DND-41 (cell line): Measurements from ENCODE around the gene HYI.
"Not testable (repeated sequence)": the region's sequence is repeated elsewhere in the genome, so short reads cannot be mapped to it uniquely, and the experiment has no call there.

ENCODE experiments used
- ATAC-seq: fragments of 200-7000 bp; cut with Tn5 transposase; 3 replicates; pipeline ENCODE4 v1.9.1; 2021; ENCODE audit warnings: low read depth; ENCODE audit not compliant: insufficient read depth
- DNase-seq: peaks from one replicate; pipeline ENCODE4 v3.0.0-alpha.2; 2020
- H2AFZ ChIP-seq: 2 replicates; pipeline ENCODE4 v1.6.0; 2012; ENCODE audit warnings: low read depth, low read length
- H3K27ac ChIP-seq: 2 replicates; pipeline ENCODE4 v1.5.1; 2012; ENCODE audit warnings: low read length, inconsistent platforms
- H3K27me3 ChIP-seq: fragments of 200-600 bp; sonication (generic); 2 replicates; pipeline ENCODE4 v1.6.0; 2012; ENCODE audit warnings: low read length, mild to moderate bottlenecking, inconsistent platforms; ENCODE audit not compliant: insufficient read depth, poor library complexity
- H3K36me3 ChIP-seq: 2 replicates; pipeline ENCODE4 v1.5.1; 2012; ENCODE audit warnings: low read length, inconsistent platforms; ENCODE audit not compliant: insufficient read depth
- H3K4me1 ChIP-seq: 2 replicates; pipeline ENCODE4 v1.5.1; 2012; ENCODE audit warnings: mild to moderate bottlenecking, low read length; ENCODE audit not compliant: insufficient read depth
- H3K4me2 ChIP-seq: 2 replicates; pipeline ENCODE4 v1.6.0; 2012; ENCODE audit warnings: mild to moderate bottlenecking, moderate library complexity, low read length, inconsistent platforms; ENCODE audit not compliant: insufficient read depth
- H3K4me3 ChIP-seq, 2 experiments: fragments of 200-600 bp in 1 of 2; shearing (Covaris generic) in 1 of 2; 2 replicates each; pipeline ENCODE4 v1.5.1; 2012 to 2016; ENCODE audit warnings: inconsistent platforms in 2 of 2, low read length in 2 of 2, mild to moderate bottlenecking in 2 of 2, low read depth in 1 of 2, moderate library complexity in 1 of 2
- H3K79me2 ChIP-seq: 2 replicates; pipeline ENCODE4 v1.6.0; 2012; ENCODE audit warnings: low read length, inconsistent platforms; ENCODE audit not compliant: insufficient read depth
- H3K9ac ChIP-seq: 2 replicates; pipeline ENCODE4 v1.6.0; 2012; ENCODE audit warnings: low read depth, mild to moderate bottlenecking, inconsistent platforms, low read length, moderate library complexity
- H3K9me3 ChIP-seq: 2 replicates; pipeline ENCODE4 v1.5.1; 2012; ENCODE audit warnings: low read length, moderate library complexity, mild to moderate bottlenecking, inconsistent platforms; ENCODE audit not compliant: insufficient read depth, severe bottlenecking
- H4K20me1 ChIP-seq: 2 replicates; pipeline ENCODE4 v1.6.0; 2012; ENCODE audit warnings: low read length; ENCODE audit not compliant: insufficient read depth
- EZH2 ChIP-seq: IDR thresholded peaks from 3 replicates; pipeline ENCODE4 v1.6.1; 2012; ENCODE audit warnings: borderline replicate concordance, low read depth, mild to moderate bottlenecking, moderate library complexity, low read length, inconsistent platforms; ENCODE audit not compliant: severe bottlenecking
- TF ChIP-seq, protein P1 (sequence below): IDR thresholded peaks from 2 replicates; pipeline ENCODE4 v1.5.1; 2012; ENCODE audit warnings: borderline replicate concordance, low read length, moderate library complexity, mild to moderate bottlenecking; ENCODE audit not compliant: poor library complexity, severe bottlenecking; ENCODE audit errors: extremely low read depth

Gene HYI, protein sequence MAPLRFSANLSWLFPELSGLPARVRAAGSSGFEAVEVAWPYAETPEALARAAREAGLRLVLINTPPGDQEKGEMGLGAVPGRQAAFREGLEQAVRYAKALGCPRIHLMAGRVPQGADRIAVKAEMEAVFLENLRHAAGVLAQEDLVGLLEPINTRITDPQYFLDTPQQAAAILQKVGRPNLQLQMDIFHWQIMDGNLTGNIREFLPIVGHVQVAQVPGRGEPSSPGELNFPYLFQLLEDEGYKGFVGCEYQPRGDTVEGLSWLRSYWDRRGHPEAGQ

DNA sequence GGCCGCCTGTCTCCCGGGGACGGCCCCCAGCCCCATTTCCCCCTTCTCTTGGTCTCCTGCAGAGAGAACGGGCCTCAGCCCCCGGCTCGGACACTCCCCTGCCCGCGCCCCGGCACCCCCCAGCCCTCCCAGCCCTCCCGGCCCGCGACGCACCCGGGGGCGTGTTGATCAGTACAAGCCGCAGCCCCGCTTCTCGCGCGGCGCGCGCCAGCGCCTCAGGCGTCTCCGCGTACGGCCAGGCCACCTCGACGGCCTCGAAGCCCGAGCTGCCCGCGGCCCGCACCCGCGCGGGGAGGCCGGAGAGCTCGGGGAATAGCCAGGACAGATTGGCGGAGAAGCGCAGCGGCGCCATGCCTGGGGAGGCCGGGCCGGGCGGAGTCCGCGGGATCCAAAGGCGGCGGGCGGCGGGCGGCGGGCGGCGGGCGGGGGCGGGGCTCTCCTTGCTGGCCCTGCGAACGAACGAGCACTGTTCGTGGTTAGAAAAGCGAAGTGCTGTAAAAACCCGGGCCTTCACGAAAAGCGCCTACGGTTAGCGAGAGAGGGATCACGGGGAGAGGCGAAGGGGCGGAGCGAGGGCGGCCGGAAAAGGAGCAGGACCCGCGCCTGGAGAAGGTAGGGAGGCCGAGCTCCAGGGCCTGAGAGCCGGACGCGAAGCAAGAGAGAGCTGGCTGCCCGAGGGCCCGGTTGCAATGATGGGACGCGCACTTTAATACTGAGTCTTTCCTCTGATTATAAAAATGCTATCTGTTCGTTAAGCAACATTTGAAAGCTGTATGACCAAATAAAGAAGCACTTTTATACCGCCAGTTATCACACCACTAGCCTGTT is at the start of gene HYI:
Gene HYI (minus strand): TSS at position 490 of the 828 bp plus-strand sequence. CDS start 138 bp downstream, at position 352.
- peak within 1 kb of the TSS; percentile 44 to 58 for H3K4me3 ChIP-seq
- peak within 1 kb of the TSS; percentile 88 for H3K27ac ChIP-seq
- peak within 1 kb of the TSS; percentile 80 for H3K9ac ChIP-seq
- H3K36me3 ChIP-seq = peaks cover 38% of the 10 kb centered on the region
- TF ChIP-seq EZH2 = no peak
- TF ChIP-seq, protein P1, sequence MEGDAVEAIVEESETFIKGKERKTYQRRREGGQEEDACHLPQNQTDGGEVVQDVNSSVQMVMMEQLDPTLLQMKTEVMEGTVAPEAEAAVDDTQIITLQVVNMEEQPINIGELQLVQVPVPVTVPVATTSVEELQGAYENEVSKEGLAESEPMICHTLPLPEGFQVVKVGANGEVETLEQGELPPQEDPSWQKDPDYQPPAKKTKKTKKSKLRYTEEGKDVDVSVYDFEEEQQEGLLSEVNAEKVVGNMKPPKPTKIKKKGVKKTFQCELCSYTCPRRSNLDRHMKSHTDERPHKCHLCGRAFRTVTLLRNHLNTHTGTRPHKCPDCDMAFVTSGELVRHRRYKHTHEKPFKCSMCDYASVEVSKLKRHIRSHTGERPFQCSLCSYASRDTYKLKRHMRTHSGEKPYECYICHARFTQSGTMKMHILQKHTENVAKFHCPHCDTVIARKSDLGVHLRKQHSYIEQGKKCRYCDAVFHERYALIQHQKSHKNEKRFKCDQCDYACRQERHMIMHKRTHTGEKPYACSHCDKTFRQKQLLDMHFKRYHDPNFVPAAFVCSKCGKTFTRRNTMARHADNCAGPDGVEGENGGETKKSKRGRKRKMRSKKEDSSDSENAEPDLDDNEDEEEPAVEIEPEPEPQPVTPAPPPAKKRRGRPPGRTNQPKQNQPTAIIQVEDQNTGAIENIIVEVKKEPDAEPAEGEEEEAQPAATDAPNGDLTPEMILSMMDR = no peak
- peak within 1 kb of the TSS; percentile 82 for H2AFZ ChIP-seq
- H3K79me2 ChIP-seq = peaks cover 19% of the 10 kb centered on the region
- H3K9me3 ChIP-seq = no peaks in the 10 kb centered on the region
- peak; percentile 85 for ATAC-seq
- H3K4me2 ChIP-seq = peak within 1 kb of the TSS; percentile 91
- peak; percentile 89 for DNase-seq
- H3K27me3 ChIP-seq = no peaks in the 10 kb centered on the region
- H3K4me1 ChIP-seq = peaks cover 27% of the 10 kb centered on the region
- no peaks in the 10 kb centered on the region; the same call in 1 of the 2 replicates for H4K20me1 ChIP-seq

DNA sequence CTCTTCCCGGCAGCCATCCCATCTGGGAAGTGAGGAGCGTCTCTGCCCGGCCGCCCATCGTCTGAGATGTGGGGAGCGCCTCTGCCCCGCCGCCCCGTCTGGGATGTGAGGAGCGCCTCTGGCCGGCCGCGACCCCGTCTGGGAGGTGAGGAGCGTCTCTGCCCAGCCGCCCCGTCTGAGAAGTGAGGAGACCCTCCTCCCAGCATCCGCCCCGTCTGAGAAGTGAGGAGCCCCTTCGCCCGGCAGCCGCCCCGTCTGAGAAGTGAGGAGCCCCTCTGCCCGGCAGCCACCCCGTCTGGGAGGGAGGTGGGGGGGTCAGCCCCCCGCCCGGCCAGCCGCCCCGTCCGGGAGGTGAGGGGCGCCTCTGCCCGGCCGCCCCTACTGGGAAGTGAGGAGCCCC is 48.1 kb upstream of the HYI start:
- not testable (repeated sequence) for H3K27ac ChIP-seq, H4K20me1 ChIP-seq, H3K27me3 ChIP-seq, H3K4me2 ChIP-seq, H3K4me3 ChIP-seq, H3K79me2 ChIP-seq, H3K9ac ChIP-seq, ATAC-seq, H3K9me3 ChIP-seq, H3K36me3 ChIP-seq, DNase-seq, H2AFZ ChIP-seq, H3K4me1 ChIP-seq

DNA sequence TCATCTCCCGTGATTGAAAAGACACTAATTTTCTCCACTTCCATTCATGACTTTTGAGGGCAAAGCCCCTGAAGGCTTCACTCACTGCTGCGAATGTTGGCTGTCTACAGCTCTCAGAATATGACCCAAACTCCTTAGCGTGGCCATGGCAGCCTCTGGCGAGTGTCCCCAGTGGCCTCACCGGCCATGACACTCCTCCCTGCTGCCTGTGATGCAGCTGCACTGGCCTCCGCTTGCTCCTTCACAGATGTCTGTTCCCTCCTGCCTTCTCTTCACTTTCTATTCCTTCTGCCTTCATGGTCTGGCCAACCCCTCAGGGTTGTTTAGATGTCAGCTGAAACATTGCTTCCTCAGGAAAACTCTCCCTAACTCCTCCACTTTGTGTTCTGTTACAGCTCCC is 46.2 kb upstream of the HYI start:
- no peak overlapping the region for H3K9ac ChIP-seq
- no peaks in the 10 kb centered on the region for H3K9me3 ChIP-seq
- peaks cover 7% of the 10 kb centered on the region for H3K27me3 ChIP-seq
- H3K4me1 ChIP-seq = no peaks in the 10 kb centered on the region
- TF ChIP-seq, protein P1 = no peak
- TF ChIP-seq EZH2 = no peak
- H3K27ac ChIP-seq = no peak overlapping the region
- DNase-seq (no peak), ATAC-seq (no peak)
- no peak overlapping the region for H2AFZ ChIP-seq
- no peaks in the 10 kb centered on the region for H3K79me2 ChIP-seq
- H3K36me3 ChIP-seq = no peaks in the 10 kb centered on the region
- no peak overlapping the region for H3K4me2 ChIP-seq
- H3K4me3 ChIP-seq = no peak overlapping the region
- no peaks in the 10 kb centered on the region for H4K20me1 ChIP-seq

DNA sequence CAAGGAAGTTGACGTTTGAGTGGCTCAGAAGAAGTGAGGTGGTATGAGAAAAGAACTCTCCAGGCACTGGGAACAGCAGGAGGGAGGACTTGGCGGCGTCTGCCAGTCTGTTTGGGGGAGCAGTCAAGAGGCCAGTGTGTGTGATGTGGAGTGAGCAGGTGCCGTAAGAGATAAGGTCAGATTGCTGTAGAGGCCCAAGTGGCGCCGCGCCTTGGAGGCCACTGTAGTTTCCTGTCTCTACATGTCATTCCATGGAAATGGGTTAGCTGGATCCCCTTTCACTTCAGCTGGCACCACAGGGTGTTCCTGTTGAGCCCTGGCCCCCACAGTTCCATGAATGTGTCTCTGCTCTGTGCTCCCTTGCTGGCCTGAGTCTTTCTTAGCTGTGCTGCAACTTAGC is 41.5 kb upstream of the HYI start:
- DNase-seq = no peak
- no peak for TF ChIP-seq EZH2
- TF ChIP-seq, protein P1 = no peak
- peaks cover 11% of the 10 kb centered on the region for H3K27me3 ChIP-seq
- no peak overlapping the region for H2AFZ ChIP-seq
- no peaks in the 10 kb centered on the region for H3K36me3 ChIP-seq
- no peak overlapping the region for H3K27ac ChIP-seq
- H3K4me2 ChIP-seq = no peak overlapping the region
- H3K4me1 ChIP-seq = no peaks in the 10 kb centered on the region
- no peak overlapping the region for H3K4me3 ChIP-seq
- peaks cover 5% of the 10 kb centered on the region for H3K9me3 ChIP-seq
- H3K79me2 ChIP-seq = no peaks in the 10 kb centered on the region
- ATAC-seq = no peak
- no peaks in the 10 kb centered on the region for H4K20me1 ChIP-seq
- no peak overlapping the region for H3K9ac ChIP-seq
